Hematopoietic multipotent progenitor cell treated with erythropoietin and hydrocortisone succinate and interleukin-3 and kit ligand, for 4 days (in vitro differentiated cells): ENCODE measurements around the gene C1orf167.

Experiments used
- DNase-seq: peaks from one replicate; pipeline ENCODE4 v3.0.0-alpha.2; 2015

C1orf167 gene

GRCh38 chr1:11837767-11838348 is 75.9 kb downstream of the C1orf167 start:
- DNase-seq: no peak

- peak; percentile 87 for DNase-seq
Observed at GRCh38 chr1:11838349-11839272, 76.6 kb downstream of the C1orf167 start.
